GM12874 (cell line): ENCODE data around the gene RASSF3.

ENCODE experiments used
- CTCF ChIP-seq: IDR thresholded peaks from 2 replicates; pipeline ENCODE4 v1.5.1; 2011; ENCODE audit warnings: low read depth, mild to moderate bottlenecking, control low read depth, low read length, moderate library complexity; ENCODE audit not compliant: insufficient read depth

Gene RASSF3

GRCh38 chr12:64688715-64689114 lies 78.4 kb downstream of the RASSF3 start:
- no peak for TF ChIP-seq CTCF

GRCh38 chr12:64691227-64691794 lies 81.0 kb downstream of the RASSF3 start:
- no peak for TF ChIP-seq CTCF

GRCh38 chr12:64691795-64692583 lies 81.7 kb downstream of the RASSF3 start:
- TF ChIP-seq CTCF, result no peak

- no peak for TF ChIP-seq CTCF
These were observed 84.1 kb downstream of the RASSF3 start for GRCh38 chr12:64694130-64695040.

GRCh38 chr12:64695550-64695949 lies 85.3 kb downstream of the RASSF3 start:
- no peak for TF ChIP-seq CTCF

GRCh38 chr12:64696080-64696741 lies 85.9 kb downstream of the RASSF3 start:
- TF ChIP-seq CTCF, result no peak
